Measurements from ENCODE around the gene MSH3. TPM values are rescaled to one million over a fixed set of nuclear protein-coding genes. Genes with fewer than 3 reads are reported as not detected.

The MSH3 gene
- polyA plus RNA-seq, 1 of the 3 experiments (the other 2 are of a cell fraction), result 3.5 TPM

GRCh38 chr5:80852331-80853245, 198.1 kb downstream of the MSH3 start:
- no peaks in the 10 kb centered on the region for H3K27me3 ChIP-seq (ENCODE audit: insufficient read depth)
- WGBS (ENCODE audit: low lambda C conversion rate), result 88% methylated on average over 3 of the region's 3 CpGs

More at GRCh38 chr5:80852331-80853245, 198.1 kb downstream of the MSH3 start:
- TF ChIP-seq CHD2 (IDR thresholded peaks at IDR 0.05; ENCODE audit: low read length, partially characterized antibody) (no peak), RCOR1 (IDR thresholded peaks at IDR 0.05; ENCODE audit: low read length) (no peak), RAD21 (IDR thresholded peaks at IDR 0.05; ENCODE audit: low read length) (no peak), REST (IDR thresholded peaks at IDR 0.05; ENCODE audit: low read depth, low read length) (no peak), NFIC (IDR thresholded peaks at IDR 0.05; ENCODE audit: borderline replicate concordance) (no peak), FOXJ3 (CRISPR knock-in tag; IDR thresholded peaks at IDR 0.05) (no peak), ELF1 (IDR thresholded peaks at IDR 0.05) (no peak), RXRA (IDR thresholded peaks at IDR 0.05; ENCODE audit: borderline replicate concordance, low read depth) (no peak), YY1 (IDR thresholded peaks at IDR 0.05; ENCODE audit: low read depth) (no peak), TCF12 (IDR thresholded peaks at IDR 0.05) (no peak), IRF3 (IDR thresholded peaks at IDR 0.05; ENCODE audit: low read depth, low read length) (no peak), SIN3A (IDR thresholded peaks at IDR 0.05; ENCODE audit: borderline replicate concordance, low read depth, low read length) (no peak), SMC3 (IDR thresholded peaks at IDR 0.05; ENCODE audit: low read depth, low read length) (no peak), TAF1 (IDR thresholded peaks at IDR 0.05; ENCODE audit: borderline replicate concordance, low read depth, low read length) (no peak), NRF1 (IDR thresholded peaks at IDR 0.05; ENCODE audit: low read depth, low read length) (no peak), EZH2phosphoT487 (IDR thresholded peaks at IDR 0.05; ENCODE audit: borderline replicate concordance, low read depth) (no peak), FOXM1 (IDR thresholded peaks at IDR 0.05; ENCODE audit: low read depth) (no peak), MXI1 (IDR thresholded peaks at IDR 0.05; ENCODE audit: low read depth, low read length) (no peak)
- H3K9me3 ChIP-seq, result no peaks in the 10 kb centered on the region
- no peak overlapping the region for H3K4me2 ChIP-seq
- no peaks in the 10 kb centered on the region for H3K4me1 ChIP-seq (ENCODE audit: control insufficient read depth in 1 of 2, insufficient read depth in 2 of 2, low read depth in 1 of 2, low read length in 1 of 2)
- H3K9me2 ChIP-seq, result no peaks in the 10 kb centered on the region; the same call in none of the 2 replicates
- ChIA-PET CTCF (interaction anchor here (0.9 kb wide), 1 partner anchor 342 kb away, joined by 3 read pairs; no protein-coding TSS in a partner anchor), POLR2A (no interaction called here)
- no peak overlapping the region for H3K4me3 ChIP-seq (ENCODE audit: low read depth in 2 of 2, low read length in 1 of 2)
- peaks cover 5 to 35% of the 10 kb centered on the region in 2 experiments for H3K36me3 ChIP-seq (replicated peaks in 1 of 2; ENCODE audit: control insufficient read depth in 1 of 2, insufficient read depth in 2 of 2, low read length in 1 of 2)
- no peak overlapping the region for H2AFZ ChIP-seq (ENCODE audit: low read depth)
- no peaks in the 10 kb centered on the region for H3K79me2 ChIP-seq (ENCODE audit: insufficient read depth)
- DNase-seq, result no peak
- H3F3A ChIP-seq (replicated peaks; ENCODE audit: insufficient read depth), result peaks cover 7% of the 10 kb centered on the region
- no peak overlapping the region for H3K9ac ChIP-seq
- H4K20me1 ChIP-seq (ENCODE audit: insufficient read depth), result no peaks in the 10 kb centered on the region
- no peak overlapping the region for H3K27ac ChIP-seq (ENCODE audit: low read depth in 2 of 2, low read length in 1 of 2)
